IMR-90 (cell line): ENCODE data around the gene NRIP2. TPM values are rescaled to one million over a fixed set of nuclear protein-coding genes. Genes with fewer than 3 reads are reported as not detected.
A peak's percentile ranks its signal among the peaks of the same experiment; 100 is the strongest.

Source experiments
- ATAC-seq: fragments of 200-7000 bp; cut with Tn5 transposase; 2 replicates; pipeline ENCODE4 v1.9.1; 2020; ENCODE audit warnings: low read depth, mild to moderate bottlenecking, moderate library complexity
- BruUV-seq: library from RNA; stranded (reverse); fragments of 400-500 nt; replicated peaks from 2 replicates; lab custom pipeline; 2021; lab: Mats Ljungman, UMichigan
- CTCF ChIA-PET: fragments of 300-600 bp; formaldehyde crosslinking; extraction: SDS; loops from one replicate; lab custom pipeline; 2021; ENCODE audit warnings: antibody characterized with exemption; lab: Yijun Ruan, JAX
- POLR2A ChIA-PET: fragments of 300-600 bp; sonication (Branson Sonifier 250); formaldehyde crosslinking; loops from one replicate; lab custom pipeline; 2022; ENCODE audit warnings: antibody characterized with exemption; ENCODE audit not compliant: unreplicated experiment; lab: Charles Lee
- DNase-seq: peaks from one replicate; pipeline ENCODE4 v3.0.0; 2013
- H2AFZ ChIP-seq: replicated peaks from 2 replicates; pipeline ENCODE3; 2013; ENCODE audit warnings: low read length, mild to moderate bottlenecking; ENCODE audit not compliant: poor library complexity
- H2AK5ac ChIP-seq: 2 replicates; pipeline ENCODE4 v1.6.1; 2013; ENCODE audit warnings: low read depth, low read length, inconsistent platforms
- H2AK9ac ChIP-seq: replicated peaks from 2 replicates; pipeline ENCODE3; 2013; ENCODE audit warnings: mild to moderate bottlenecking, low read depth, low read length, moderate library complexity; ENCODE audit not compliant: poor library complexity
- H2BK120ac ChIP-seq: 2 replicates; pipeline ENCODE4 v1.6.1; 2013; ENCODE audit warnings: low read depth, low read length, inconsistent platforms
- H2BK15ac ChIP-seq: 3 replicates; pipeline ENCODE4 v1.6.1; 2013; ENCODE audit warnings: low read depth, low read length, inconsistent platforms
- H2BK20ac ChIP-seq: 2 replicates; pipeline ENCODE4 v1.6.1; 2013; ENCODE audit warnings: low read depth, mild to moderate bottlenecking, inconsistent platforms, low read length, moderate library complexity
- H2BK5ac ChIP-seq: 2 replicates; pipeline ENCODE4 v1.6.1; 2013; ENCODE audit warnings: mild to moderate bottlenecking, low read depth, low read length, inconsistent platforms; ENCODE audit not compliant: poor library complexity, severe bottlenecking
- H3K14ac ChIP-seq: replicated peaks from 2 replicates; pipeline ENCODE4 v1.6.1; 2013; ENCODE audit warnings: low read depth, low read length, inconsistent platforms
- H3K18ac ChIP-seq: 2 replicates; pipeline ENCODE4 v1.6.1; 2013; ENCODE audit warnings: low read depth, low read length, control low read depth
- H3K23ac ChIP-seq: 2 replicates; pipeline ENCODE4 v1.6.1; 2013; ENCODE audit warnings: low read depth, low read length, inconsistent platforms
- H3K27ac ChIP-seq: 2 replicates; pipeline ENCODE4 v1.5.1; 2013; ENCODE audit warnings: mild to moderate bottlenecking, control low read depth, low read length; ENCODE audit not compliant: insufficient read depth
- H3K27me3 ChIP-seq: 2 replicates; pipeline ENCODE4 v1.6.1; 2013; ENCODE audit warnings: low read length; ENCODE audit not compliant: control insufficient read depth, insufficient read depth
- H3K36me3 ChIP-seq: 2 replicates; pipeline ENCODE4 v1.6.1; 2013; ENCODE audit warnings: low read length, mixed read lengths; ENCODE audit not compliant: control insufficient read depth, insufficient read depth
- H3K4ac ChIP-seq: 2 replicates; pipeline ENCODE4 v1.6.1; 2013; ENCODE audit warnings: low read depth, low read length, inconsistent platforms
- H3K4me1 ChIP-seq: 2 replicates; pipeline ENCODE4 v1.6.1; 2013; ENCODE audit warnings: low read length, mixed read lengths; ENCODE audit not compliant: control insufficient read depth, insufficient read depth
- H3K4me2 ChIP-seq: 2 replicates; pipeline ENCODE4 v1.6.1; 2013; ENCODE audit warnings: low read depth, mild to moderate bottlenecking, control low read depth, low read length, moderate library complexity
- H3K4me3 ChIP-seq: 2 replicates; pipeline ENCODE4 v1.5.1; 2013; ENCODE audit warnings: low read depth, mild to moderate bottlenecking, control low read depth, low read length, moderate library complexity; ENCODE audit not compliant: insufficient read depth
- H3K56ac ChIP-seq: 2 replicates; pipeline ENCODE4 v1.6.1; 2013; ENCODE audit warnings: low read length, inconsistent platforms; ENCODE audit not compliant: insufficient read depth; ENCODE audit errors: extremely low read depth
- H3K79me1 ChIP-seq, 2 experiments: 2 replicates each; pipeline ENCODE4 v1.6.1; 2013; ENCODE audit warnings: low read length in 2 of 2, inconsistent platforms in 1 of 2, low read depth in 1 of 2
- H3K9ac ChIP-seq: 2 replicates; pipeline ENCODE4 v1.6.1; 2013; ENCODE audit warnings: low read depth, low read length, control low read depth
- H3K9me1 ChIP-seq: 2 replicates; pipeline ENCODE4 v1.6.1; 2013; ENCODE audit warnings: low read length, inconsistent platforms; ENCODE audit not compliant: insufficient read depth
- H3K9me3 ChIP-seq: 2 replicates; pipeline ENCODE4 v1.6.1; 2013; ENCODE audit warnings: low read length; ENCODE audit not compliant: control insufficient read depth, insufficient read depth
- H4K20me1 ChIP-seq: 2 replicates; pipeline ENCODE4 v1.6.1; 2013; ENCODE audit warnings: low read length, inconsistent platforms; ENCODE audit not compliant: insufficient read depth
- H4K5ac ChIP-seq: 2 replicates; pipeline ENCODE4 v1.6.1; 2013; ENCODE audit warnings: mild to moderate bottlenecking, low read depth, low read length, control low read depth
- H4K8ac ChIP-seq, 2 experiments: 2 replicates each; pipeline ENCODE4 v1.6.1; 2013; ENCODE audit warnings: low read depth in 2 of 2, low read length in 2 of 2, control low read depth in 1 of 2, inconsistent platforms in 1 of 2
- H4K91ac ChIP-seq: 2 replicates; pipeline ENCODE4 v1.6.1; 2013; ENCODE audit warnings: low read depth, low read length, inconsistent platforms; ENCODE audit not compliant: insufficient read depth
- BHLHE40 ChIP-seq: fragments of 150-350 bp; IDR thresholded peaks from 2 replicates; pipeline ENCODE4 v1.6.1; 2016; ENCODE audit warnings: mild to moderate bottlenecking, low read depth, low read length
- CEBPB ChIP-seq: IDR thresholded peaks from 2 replicates; pipeline ENCODE4 v1.6.1; 2012; ENCODE audit warnings: low read depth, low read length, improper control_type of control experiment
- CHD1 ChIP-seq: IDR thresholded peaks from 2 replicates; pipeline ENCODE4 v1.6.1; 2012; ENCODE audit warnings: low read depth, low read length, improper control_type of control experiment
- CTCF ChIP-seq: conservative IDR thresholded peaks from 2 replicates; pipeline ENCODE4 v1.5.1; 2012; ENCODE audit warnings: mild to moderate bottlenecking, low read depth, low read length, improper control_type of control experiment
- ELK1 ChIP-seq: fragments of 150-350 bp; IDR thresholded peaks from 2 replicates; pipeline ENCODE4 v1.6.1; 2016; ENCODE audit warnings: low read depth, mild to moderate bottlenecking, low read length, moderate library complexity, borderline replicate concordance
- FOS ChIP-seq: fragments of 150-350 bp; IDR thresholded peaks from 2 replicates; pipeline ENCODE4 v1.6.1; 2016; ENCODE audit warnings: low read depth, low read length
- MAFK ChIP-seq: IDR thresholded peaks from 2 replicates; pipeline ENCODE4 v1.6.1; 2012; ENCODE audit warnings: low read depth, low read length, improper control_type of control experiment
- MAZ ChIP-seq: IDR thresholded peaks from 2 replicates; pipeline ENCODE4 v1.6.1; 2012; ENCODE audit warnings: low read depth, mild to moderate bottlenecking, low read length, improper control_type of control experiment, moderate library complexity, borderline replicate concordance
- MXI1 ChIP-seq: IDR thresholded peaks from 2 replicates; pipeline ENCODE4 v1.6.1; 2012; ENCODE audit warnings: low read depth, mild to moderate bottlenecking, low read length, moderate library complexity, borderline replicate concordance
- NFE2L2 ChIP-seq: fragments of 150-350 bp; IDR thresholded peaks from 2 replicates; pipeline ENCODE4 v1.6.1; 2016; ENCODE audit warnings: low read depth, mild to moderate bottlenecking, low read length
- POLR2A ChIP-seq: IDR thresholded peaks from 2 replicates; pipeline ENCODE4 v1.6.1; 2012; ENCODE audit warnings: mild to moderate bottlenecking, low read depth, low read length
- RAD21 ChIP-seq: IDR thresholded peaks from 2 replicates; pipeline ENCODE4 v1.6.1; 2012; ENCODE audit warnings: low read length, improper control_type of control experiment
- RCOR1 ChIP-seq: IDR thresholded peaks from 2 replicates; pipeline ENCODE4 v1.6.1; 2012; ENCODE audit warnings: mild to moderate bottlenecking, low read length, improper control_type of control experiment; ENCODE audit not compliant: insufficient replicate concordance
- RFX5 ChIP-seq: IDR thresholded peaks from 2 replicates; pipeline ENCODE4 v1.8.0; 2012; ENCODE audit warnings: low read depth, mild to moderate bottlenecking, low read length, moderate library complexity
- SMC3 ChIP-seq: fragments of 150-350 bp; IDR thresholded peaks from 2 replicates; pipeline ENCODE4 v1.6.1; 2016; ENCODE audit warnings: low read depth, mild to moderate bottlenecking, antibody characterized with exemption, low read length, moderate library complexity
- WGBS, 2 experiments: methylation state at CpG; one replicate each; pipeline versions ENCODE4 v1.1.5 to v1.1.7; 2013; ENCODE audit warnings: missing lambda C conversion rate in 2 of 2; ENCODE audit not compliant: insufficient read length in 1 of 2; ENCODE audit errors: extremely low coverage in 2 of 2; 5-methylcytosine and 5-hydroxymethylcytosine counted together
- dilution Hi-C: fragments of 300-500 bp; cut with HindIII; formaldehyde crosslinking; loops from one replicate; pipeline ENCODE4 v1.14.3; 2018; ENCODE audit warnings: low sequenced_read_pairs; ENCODE audit not compliant: unreplicated experiment
- in situ Hi-C: fragments of 300-500 bp; cut with MboI; formaldehyde crosslinking; loops from 3 replicates; pipeline ENCODE4 v1.14.3; 2019; ENCODE audit warnings: low sequenced_read_pairs, inconsistent platforms, mixed read lengths
- intact Hi-C: fragments of 100-400 bp; cut with micrococcal nuclease; formaldehyde crosslinking; loops from 2 replicates; pipeline ENCODE4 v1.10.0; 2022
- polyA plus RNA-seq, 3 experiments: library from polyadenylated mRNA; depleted of rRNA; stranded (reverse); fragments of >200 nt; gene quantifications; 2 replicates each; pipeline ENCODE4 v1.2.3, GENCODE V29; 2012; ENCODE audit warnings: low replicate concordance in 1 of 3
- total RNA-seq: library from RNA; depleted of rRNA; stranded (reverse); fragments of >200 nt; gene quantifications from 2 replicates; pipeline ENCODE4 v1.2.3, GENCODE V29; 2012

The NRIP2 gene
- total and polyA plus RNA-seq, 2 of the 4 experiments (the other 2 are of a cell fraction), result 0.18 to 0.27 TPM

- Histone ChIP-seq H3K18ac (peak within 1 kb of the TSS; percentile 56), H3K36me3 (no peaks in the 10 kb centered on the region), H3K9ac (peak within 1 kb of the TSS; percentile 89), H3K27ac (peak within 1 kb of the TSS; percentile 86), H2BK20ac (peak within 1 kb of the TSS; percentile 49), H3K56ac (peak within 1 kb of the TSS; percentile 94), H3K4me1 (peaks cover 6% of the 10 kb centered on the region), H3K4me3 (peak within 1 kb of the TSS; percentile 82), H2AK5ac (peak within 1 kb of the TSS; percentile 82), H2BK15ac (0 out of 3 replicates have a peak within 1 kb of the TSS, but pooled peaks have one; percentile 13), H4K91ac (peak within 1 kb of the TSS; percentile 91), H3K14ac (peak within 1 kb of the TSS; percentile 89), H2BK5ac (peak within 1 kb of the TSS; percentile 81), H3K4ac (peak within 1 kb of the TSS; percentile 91), H2AK9ac (peak within 1 kb of the TSS; percentile 97), H3K23ac (peak within 1 kb of the TSS; percentile 90), H2BK120ac (peak within 1 kb of the TSS; percentile 78), H4K5ac (peak within 1 kb of the TSS; percentile 71), H3K9me3 (no peaks in the 10 kb centered on the region), H4K8ac (peak within 1 kb of the TSS; percentile 88 to 90), H2AFZ (peak within 1 kb of the TSS; percentile 98), H3K9me1 (peaks cover 9% of the 10 kb centered on the region), H4K20me1 (no peaks in the 10 kb centered on the region; the same call in 1 of the 2 replicates), H3K27me3 (no peaks in the 10 kb centered on the region), H3K79me1 (peaks cover 36 to 61% of the 10 kb centered on the region in 2 experiments), H3K4me2 (peak within 1 kb of the TSS; percentile 89)
- ATAC-seq, result peak; percentile 90
- in situ Hi-C loops, result no loop called here
- intact Hi-C loops, result no loop called here
- dilution Hi-C loops, result no loop called here
- ChIA-PET POLR2A (interaction anchor here (0.5 to 0.8 kb wide), 3 partner anchors 10 to 41 kb away, joined by 3 to 8 read pairs (median 3); no protein-coding TSS in a partner anchor), CTCF (no interaction called here)
- WGBS, 2 experiments, result 2% methylated on average over 47 of the region's 70 CpGs; no CpG with 5 or more reads in 1 of the 2 experiments
- BruUV-seq, result TSS peak; percentile 50
- DNase-seq, result peak; percentile 85
- TF ChIP-seq RAD21, result no peak
- no peak for TF ChIP-seq SMC3
- TF ChIP-seq MAZ, result 0 out of 2 replicates have a peak, but pooled peaks have one; percentile 11
- no peak for TF ChIP-seq RCOR1
- no peak for TF ChIP-seq MXI1
- TF ChIP-seq MAFK, result no peak
- no peak for TF ChIP-seq FOS
- no peak for TF ChIP-seq RFX5
- no peak for TF ChIP-seq CHD1
- no peak for TF ChIP-seq ELK1
- TF ChIP-seq CTCF, result peak; percentile 27; the same call in 1 of the 2 replicates
- TF ChIP-seq BHLHE40, result peak; percentile 74
- no peak for TF ChIP-seq NFE2L2
- peak; percentile 93 for TF ChIP-seq CEBPB
- peak; percentile 85 for TF ChIP-seq POLR2A
These were observed 42.5 kb upstream of the NRIP2 start, which contains the start of the genes FOXM1 and RHNO1 for GRCh38 chr12:2877047-2877952. Gene FOXM1, minus strand, starts transcription at chr12:2877174. Its CDS starts 2,696 bp downstream, at chr12:2874478. Gene RHNO1, plus strand, starts transcription at chr12:2877223. Its CDS starts 8,144 bp downstream, at chr12:2885367.
